ENCODE results near the gene CMYA5. TPM values are rescaled to one million over a fixed set of nuclear protein-coding genes. Genes with fewer than 3 reads are reported as not detected.

CMYA5 gene
- total RNA-seq, 1 donor from 2014 or later, result 0.60 TPM

DNA sequence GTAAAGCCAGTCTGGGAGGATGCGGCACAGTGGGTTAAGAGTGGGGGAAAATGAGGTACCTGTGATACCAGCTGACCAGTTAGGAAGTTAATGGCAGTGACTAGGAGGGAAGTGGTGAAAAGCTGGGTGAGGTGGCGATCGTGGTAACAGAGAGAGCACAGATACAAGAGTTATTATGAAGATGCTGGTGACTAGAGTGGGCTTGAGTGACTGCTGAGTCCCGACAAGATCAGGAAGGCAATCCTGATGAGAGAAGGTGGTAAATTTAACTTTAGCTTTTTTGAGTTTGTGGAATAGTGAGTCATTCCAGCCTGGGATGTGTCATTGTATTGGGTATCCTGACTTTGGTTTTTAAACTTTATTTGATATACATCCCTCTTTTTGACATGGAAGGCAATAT lies 38.8 kb downstream of the CMYA5 start:
- TF ChIP-seq, protein P1, sequence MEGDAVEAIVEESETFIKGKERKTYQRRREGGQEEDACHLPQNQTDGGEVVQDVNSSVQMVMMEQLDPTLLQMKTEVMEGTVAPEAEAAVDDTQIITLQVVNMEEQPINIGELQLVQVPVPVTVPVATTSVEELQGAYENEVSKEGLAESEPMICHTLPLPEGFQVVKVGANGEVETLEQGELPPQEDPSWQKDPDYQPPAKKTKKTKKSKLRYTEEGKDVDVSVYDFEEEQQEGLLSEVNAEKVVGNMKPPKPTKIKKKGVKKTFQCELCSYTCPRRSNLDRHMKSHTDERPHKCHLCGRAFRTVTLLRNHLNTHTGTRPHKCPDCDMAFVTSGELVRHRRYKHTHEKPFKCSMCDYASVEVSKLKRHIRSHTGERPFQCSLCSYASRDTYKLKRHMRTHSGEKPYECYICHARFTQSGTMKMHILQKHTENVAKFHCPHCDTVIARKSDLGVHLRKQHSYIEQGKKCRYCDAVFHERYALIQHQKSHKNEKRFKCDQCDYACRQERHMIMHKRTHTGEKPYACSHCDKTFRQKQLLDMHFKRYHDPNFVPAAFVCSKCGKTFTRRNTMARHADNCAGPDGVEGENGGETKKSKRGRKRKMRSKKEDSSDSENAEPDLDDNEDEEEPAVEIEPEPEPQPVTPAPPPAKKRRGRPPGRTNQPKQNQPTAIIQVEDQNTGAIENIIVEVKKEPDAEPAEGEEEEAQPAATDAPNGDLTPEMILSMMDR (IDR thresholded peaks at IDR 0.05), result no peak
- Mint-ChIP-seq H3K27me3 (ENCODE audit: low read depth) (peaks cover 39% of the 10 kb centered on the region), H3K4me1 (ENCODE audit: low read depth) (no peaks in the 10 kb centered on the region), H3K36me3 (ENCODE audit: low read depth) (peaks cover 1% of the 10 kb centered on the region), H3K4me3 (ENCODE audit: unreplicated experiment) (no peak overlapping the region), H3K27ac (ENCODE audit: unreplicated experiment) (no peak overlapping the region), H3K9me3 (ENCODE audit: low read depth) (peaks cover 9% of the 10 kb centered on the region)
- no peak for DNase-seq (ENCODE audit: low spot score)

DNA sequence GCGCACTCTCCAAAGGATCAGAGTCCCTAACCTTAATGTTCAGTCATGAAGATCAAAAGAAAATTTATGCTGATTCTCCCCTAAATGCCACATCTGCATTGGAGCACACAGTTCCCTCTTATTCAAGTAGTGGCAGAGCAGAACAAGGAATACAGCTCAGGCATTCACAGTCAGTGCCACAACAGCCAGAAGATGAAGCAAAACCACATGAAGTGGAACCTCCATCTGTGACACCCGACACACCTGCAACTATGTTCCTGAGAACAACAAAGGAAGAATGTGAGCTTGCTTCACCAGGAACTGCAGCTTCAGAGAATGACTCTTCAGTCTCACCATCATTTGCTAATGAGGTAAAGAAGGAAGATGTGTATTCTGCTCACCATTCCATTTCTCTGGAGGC lies 40.0 kb downstream of the CMYA5 start:
- no peak overlapping the region for H3K27ac Mint-ChIP-seq (ENCODE audit: unreplicated experiment)
- DNase-seq (ENCODE audit: low spot score), result no peak
- H3K4me3 Mint-ChIP-seq (ENCODE audit: unreplicated experiment), result no peak overlapping the region
- TF ChIP-seq, protein P1 (IDR thresholded peaks at IDR 0.05), result no peak
- H3K36me3 Mint-ChIP-seq (ENCODE audit: low read depth), result peaks cover 1% of the 10 kb centered on the region
- H3K27me3 Mint-ChIP-seq (ENCODE audit: low read depth), result peaks cover 45% of the 10 kb centered on the region
- H3K4me1 Mint-ChIP-seq (ENCODE audit: low read depth), result no peaks in the 10 kb centered on the region
- H3K9me3 Mint-ChIP-seq (ENCODE audit: low read depth), result peaks cover 9% of the 10 kb centered on the region

DNA sequence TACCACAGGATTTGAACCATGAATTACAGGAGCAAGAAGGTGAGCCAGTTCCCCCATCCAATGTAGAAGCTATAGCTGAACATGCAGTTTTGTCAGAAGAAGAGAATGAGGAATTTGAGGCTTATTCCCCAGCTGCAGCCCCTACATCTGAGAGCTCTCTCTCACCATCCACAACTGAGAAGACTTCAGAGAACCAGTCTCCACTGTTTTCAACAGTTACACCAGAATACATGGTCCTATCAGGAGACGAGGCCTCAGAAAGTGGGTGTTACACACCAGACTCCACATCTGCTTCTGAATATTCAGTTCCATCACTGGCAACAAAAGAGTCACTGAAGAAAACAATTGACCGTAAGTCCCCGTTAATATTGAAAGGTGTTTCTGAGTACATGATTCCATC lies 40.9 kb downstream of the CMYA5 start:
- peaks cover 4% of the 10 kb centered on the region for H3K36me3 Mint-ChIP-seq (ENCODE audit: low read depth)
- DNase-seq (ENCODE audit: low spot score), result no peak
- H3K9me3 Mint-ChIP-seq (ENCODE audit: low read depth), result peaks cover 11% of the 10 kb centered on the region
- TF ChIP-seq, protein P1 (IDR thresholded peaks at IDR 0.05), result no peak
- H3K4me1 Mint-ChIP-seq (ENCODE audit: low read depth), result no peaks in the 10 kb centered on the region
- H3K27me3 Mint-ChIP-seq (ENCODE audit: low read depth), result peaks cover 53% of the 10 kb centered on the region
- no peak overlapping the region for H3K4me3 Mint-ChIP-seq (ENCODE audit: unreplicated experiment)
- H3K27ac Mint-ChIP-seq (ENCODE audit: unreplicated experiment), result no peak overlapping the region

DNA sequence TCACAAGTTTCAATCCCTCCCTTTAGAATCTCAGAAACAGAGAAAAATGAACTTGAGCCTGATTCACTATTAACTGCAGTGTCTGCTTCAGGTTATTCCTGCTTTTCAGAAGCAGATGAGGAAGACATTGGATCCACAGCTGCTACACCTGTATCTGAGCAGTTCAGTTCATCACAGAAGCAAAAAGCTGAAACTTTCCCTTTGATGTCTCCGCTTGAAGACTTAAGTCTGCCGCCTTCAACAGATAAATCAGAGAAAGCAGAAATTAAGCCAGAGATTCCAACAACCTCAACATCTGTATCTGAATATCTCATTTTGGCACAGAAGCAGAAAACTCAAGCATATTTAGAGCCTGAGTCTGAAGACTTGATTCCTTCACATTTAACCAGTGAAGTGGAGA lies 42.1 kb downstream of the CMYA5 start:
- peaks cover 23% of the 10 kb centered on the region for H3K9me3 Mint-ChIP-seq (ENCODE audit: low read depth)
- DNase-seq (ENCODE audit: low spot score), result no peak
- H3K27ac Mint-ChIP-seq (ENCODE audit: unreplicated experiment), result no peak overlapping the region
- TF ChIP-seq, protein P1 (IDR thresholded peaks at IDR 0.05), result no peak
- H3K4me3 Mint-ChIP-seq (ENCODE audit: unreplicated experiment), result no peak overlapping the region
- H3K27me3 Mint-ChIP-seq (ENCODE audit: low read depth), result peaks cover 64% of the 10 kb centered on the region
- H3K36me3 Mint-ChIP-seq (ENCODE audit: low read depth), result peaks cover 7% of the 10 kb centered on the region
- H3K4me1 Mint-ChIP-seq (ENCODE audit: low read depth), result no peaks in the 10 kb centered on the region

DNA sequence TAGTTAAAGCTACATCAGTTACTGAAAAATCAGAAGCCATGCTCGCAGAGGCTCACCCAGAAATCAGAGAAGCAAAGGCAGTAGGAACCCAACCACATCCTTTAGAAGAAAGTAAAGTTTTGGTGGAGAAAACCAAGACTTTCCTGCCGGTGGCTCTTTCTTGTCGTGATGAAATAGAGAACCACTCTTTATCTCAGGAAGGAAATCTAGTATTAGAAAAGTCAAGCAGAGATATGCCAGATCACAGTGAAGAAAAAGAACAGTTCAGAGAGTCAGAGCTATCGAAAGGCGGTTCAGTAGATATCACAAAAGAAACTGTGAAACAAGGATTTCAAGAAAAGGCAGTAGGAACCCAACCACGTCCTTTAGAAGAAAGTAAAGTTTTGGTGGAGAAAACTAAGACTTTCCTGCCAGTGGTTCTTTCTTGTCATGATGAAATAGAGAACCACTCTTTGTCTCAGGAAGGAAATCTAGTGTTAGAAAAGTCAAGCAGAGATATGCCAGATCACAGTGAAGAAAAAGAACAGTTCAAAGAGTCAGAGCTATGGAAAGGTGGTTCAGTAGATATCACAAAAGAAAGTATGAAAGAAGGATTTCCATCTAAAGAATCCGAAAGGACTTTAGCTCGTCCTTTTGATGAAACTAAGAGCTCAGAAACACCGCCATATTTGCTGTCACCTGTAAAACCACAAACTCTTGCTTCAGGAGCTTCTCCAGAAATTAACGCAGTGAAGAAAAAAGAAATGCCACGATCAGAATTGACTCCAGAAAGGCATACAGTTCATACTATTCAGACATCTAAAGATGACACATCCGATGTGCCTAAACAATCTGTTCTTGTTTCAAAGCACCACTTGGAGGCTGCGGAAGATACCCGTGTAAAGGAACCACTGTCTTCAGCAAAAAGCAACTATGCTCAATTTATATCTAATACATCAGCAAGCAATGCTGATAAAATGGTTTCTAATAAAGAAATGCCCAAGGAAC lies 47.2 kb downstream of the CMYA5 start:
- H3K27me3 Mint-ChIP-seq (ENCODE audit: low read depth), result peaks cover 59% of the 10 kb centered on the region
- H3K4me3 Mint-ChIP-seq (ENCODE audit: unreplicated experiment), result no peak overlapping the region
- no peak for DNase-seq (ENCODE audit: low spot score)
- H3K9me3 Mint-ChIP-seq (ENCODE audit: low read depth), result peaks cover 30% of the 10 kb centered on the region
- no peak overlapping the region for H3K27ac Mint-ChIP-seq (ENCODE audit: unreplicated experiment)
- no peaks in the 10 kb centered on the region for H3K4me1 Mint-ChIP-seq (ENCODE audit: low read depth)
- H3K36me3 Mint-ChIP-seq (ENCODE audit: low read depth), result peaks cover 8% of the 10 kb centered on the region
- TF ChIP-seq, protein P1 (IDR thresholded peaks at IDR 0.05), result no peak

Measured in chondrocyte (in vitro differentiated cells).